NCI-H2171 treated with DMSO at 0.1 percent for 48 hours (cell line): ENCODE measurements around the gene RSRC2.
"Not testable (repeated sequence)": the region's sequence is repeated elsewhere in the genome, so short reads cannot be mapped to it uniquely, and the experiment has no call there.

Experiments
- DNase-seq: peaks from one replicate; lab custom pipeline; 2025; lab: John Stamatoyannopoulos, UW

The RSRC2 gene

GRCh38 chr12:122484385-122484784 lies 42.4 kb downstream of the RSRC2 start:
- not testable (repeated sequence) for DNase-seq

DNA sequence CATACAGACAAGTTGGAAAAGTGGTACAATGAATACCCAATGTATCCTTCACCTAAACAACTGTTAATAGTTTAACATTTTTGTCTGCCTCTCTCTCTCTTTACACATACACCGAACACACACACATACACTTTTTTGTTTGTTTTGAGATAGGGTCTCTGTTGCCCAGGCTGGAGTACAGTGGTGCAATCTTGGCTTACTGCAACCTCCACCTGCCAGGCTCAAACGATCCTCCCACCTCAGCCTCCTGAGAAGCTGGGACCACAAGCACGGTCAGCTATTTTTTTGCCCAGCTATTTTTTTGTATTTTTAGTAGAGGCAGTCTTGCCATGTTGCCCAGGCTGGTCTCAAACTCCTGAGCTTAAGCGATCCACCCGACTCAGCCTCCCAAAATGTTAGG lies 42.8 kb downstream of the RSRC2 start:
- DNase-seq = no peak

DNA sequence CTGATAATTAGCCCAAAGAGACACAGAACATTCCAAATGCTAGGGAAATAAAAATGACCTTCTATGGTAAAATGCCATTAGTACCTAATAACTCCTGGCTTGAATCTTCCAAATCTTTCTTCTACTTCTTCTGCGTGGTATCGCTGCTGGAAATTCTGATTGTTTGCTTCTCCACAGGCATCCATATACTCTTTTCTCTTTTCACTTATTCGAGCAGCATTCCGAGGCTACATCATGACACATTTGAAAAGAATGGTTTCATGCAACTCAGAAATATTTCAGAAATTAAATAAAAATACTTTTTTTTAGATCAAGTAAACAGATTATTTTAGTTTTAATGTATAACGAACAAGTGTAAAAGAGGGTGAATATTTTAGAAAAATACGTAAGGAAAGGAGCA lies 44.9 kb downstream of the RSRC2 start:
- DNase-seq = no peak

DNA sequence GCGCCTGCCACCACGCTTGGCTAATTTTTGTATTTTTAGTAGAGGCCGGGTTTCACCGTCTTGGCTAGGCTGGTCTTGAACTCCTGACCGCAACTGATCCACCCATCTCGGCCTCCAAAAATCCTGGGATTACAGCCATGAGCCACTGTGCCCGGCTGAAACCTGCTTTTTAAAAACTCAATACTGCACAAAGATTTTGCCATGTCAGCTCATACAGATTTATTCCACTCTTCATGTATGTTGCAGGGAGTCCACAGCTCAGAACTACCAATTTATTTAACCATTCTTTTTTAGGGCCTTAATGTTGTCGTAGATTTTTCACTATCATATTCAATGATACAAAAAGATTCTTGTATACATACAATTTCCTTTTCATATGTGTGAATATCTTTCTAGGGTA lies 46.0 kb downstream of the RSRC2 start:
- no peak for DNase-seq

DNA sequence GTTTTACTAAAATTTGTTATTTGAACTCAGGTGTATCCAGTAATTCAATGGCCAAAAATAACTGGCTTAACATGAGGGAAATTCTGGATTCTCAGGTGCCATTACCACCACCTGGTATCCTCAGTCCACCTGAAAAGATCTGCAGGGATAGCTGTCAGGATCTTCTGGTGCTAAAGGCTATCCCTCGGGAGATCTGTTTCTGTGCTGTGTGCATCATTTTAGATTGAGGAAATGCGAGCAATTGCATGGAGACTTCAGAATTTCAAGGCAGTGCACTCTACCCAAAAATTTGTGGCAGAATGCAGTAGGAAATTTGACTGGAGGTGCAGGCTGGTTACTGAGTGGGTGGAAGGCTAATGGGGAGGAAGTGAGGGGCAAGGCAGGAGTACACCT lies 52.4 kb downstream of the RSRC2 start:
- DNase-seq = no peak

- no peak for DNase-seq
These were observed 53.0 kb downstream of the RSRC2 start for GRCh38 chr12:122473543-122474323.

DNA sequence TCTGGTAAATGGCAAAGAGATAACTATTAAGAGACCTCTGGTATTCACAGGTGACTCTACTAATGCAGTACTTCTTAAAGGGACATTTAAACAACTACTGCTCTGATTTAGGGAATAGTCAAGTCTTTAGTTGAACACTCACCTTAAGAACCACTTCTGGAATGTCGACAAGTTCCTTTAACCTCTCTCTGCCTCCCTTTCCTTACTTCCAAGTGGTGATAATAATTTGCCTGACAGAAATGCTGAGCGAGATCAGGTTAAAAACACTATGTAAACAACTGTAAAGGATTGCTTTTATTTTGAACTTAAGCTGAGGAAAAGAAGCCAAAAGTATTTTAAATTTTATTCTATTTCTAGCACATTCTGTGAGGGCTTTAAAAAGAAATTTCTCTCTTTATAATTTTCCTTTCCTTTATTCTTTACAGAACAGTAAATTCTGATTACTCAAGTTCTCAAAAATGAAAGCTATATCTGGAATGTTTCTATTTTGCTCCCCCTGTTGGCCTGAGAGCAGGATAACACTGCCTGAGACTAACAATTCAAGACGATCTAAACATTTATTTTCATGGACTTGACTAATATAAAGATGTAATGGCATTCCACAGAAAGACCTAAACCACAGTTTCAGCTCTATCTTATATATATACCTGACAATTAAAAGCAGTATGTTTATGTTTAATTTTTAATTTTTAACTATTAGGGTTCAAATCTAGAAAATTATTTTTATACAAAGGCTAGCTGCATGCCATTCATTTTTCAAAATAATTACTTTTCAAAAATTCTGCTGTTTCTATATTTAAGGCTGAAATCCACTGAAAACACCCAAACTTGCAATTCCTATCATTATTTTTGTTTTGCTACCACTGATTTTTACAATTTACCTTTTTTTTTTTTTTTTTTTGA lies 55.2 kb downstream of the RSRC2 start:
- DNase-seq = peak; percentile 72

GRCh38 chr12:122470576-122470975 lies 56.2 kb downstream of the RSRC2 start:
- DNase-seq = not testable (repeated sequence)

DNA sequence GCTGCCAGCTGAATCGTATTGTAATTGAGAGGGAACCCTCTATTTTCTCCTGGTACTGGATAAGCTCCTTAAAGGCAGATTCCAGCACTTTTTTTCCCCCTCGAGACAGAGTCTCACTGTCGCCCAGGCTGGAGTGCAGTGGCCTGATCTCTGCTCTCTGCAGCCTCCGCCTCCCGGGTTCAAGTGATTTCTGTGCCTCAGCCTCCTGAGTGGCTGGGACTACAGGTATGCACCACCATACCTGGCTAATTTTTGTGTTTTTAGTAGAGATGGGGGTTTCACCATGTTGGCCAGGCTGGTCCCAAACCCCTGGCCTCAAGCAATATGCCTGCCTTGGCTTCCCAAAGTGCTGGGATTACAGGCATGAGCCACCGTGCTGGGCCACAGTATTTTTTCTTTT lies 56.9 kb downstream of the RSRC2 start:
- not testable (repeated sequence) for DNase-seq

GRCh38 chr12:122467983-122468382 lies 58.8 kb downstream of the RSRC2 start:
- no peak for DNase-seq

- not testable (repeated sequence) for DNase-seq
These were observed 62.3 kb downstream of the RSRC2 start for GRCh38 chr12:122464317-122465042.

DNA sequence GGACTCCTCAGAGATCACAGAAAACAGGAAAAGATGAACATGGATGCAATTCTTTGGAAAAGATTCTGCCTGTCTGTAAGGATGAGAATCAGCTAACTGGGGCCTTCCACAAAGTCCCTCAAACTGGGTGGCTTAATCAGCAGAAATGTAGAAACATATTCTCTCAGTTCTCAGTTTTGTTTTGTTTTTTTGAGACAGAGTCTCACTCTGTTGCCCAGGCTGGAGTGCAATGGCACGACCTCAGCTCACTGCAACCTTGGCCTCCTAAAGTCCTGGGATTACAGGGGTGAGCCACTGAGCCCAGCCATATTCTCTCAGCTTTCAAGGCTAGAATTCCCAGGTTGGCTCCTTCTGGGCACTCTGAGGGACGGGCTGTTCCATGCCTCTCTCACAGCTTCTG lies 66.1 kb downstream of the RSRC2 start:
- DNase-seq = no peak

DNA sequence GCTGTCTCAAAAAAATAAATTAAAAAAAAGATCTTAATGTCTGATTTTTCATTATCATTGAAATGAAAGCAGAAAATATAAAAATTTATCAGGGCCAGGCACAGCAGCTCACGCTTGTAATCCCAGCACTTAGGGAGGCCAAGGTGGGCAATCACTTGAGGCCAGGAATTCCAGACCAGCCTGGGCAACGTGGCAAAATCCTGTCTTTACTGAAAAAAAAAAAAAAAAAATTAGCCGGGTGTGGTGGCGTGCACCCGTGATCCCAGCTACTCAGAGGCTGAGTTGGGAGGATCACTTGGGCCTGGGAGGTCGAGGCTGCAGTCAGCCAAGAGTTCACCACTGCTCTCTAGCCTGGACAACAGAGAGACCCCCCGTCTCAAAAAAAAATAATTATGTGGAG lies 66.7 kb downstream of the RSRC2 start:
- no peak for DNase-seq

- no peak for DNase-seq
These were observed 67.5 kb downstream of the RSRC2 start for GRCh38 chr12:122459211-122459610.

GRCh38 chr12:122458105-122459035 lies 68.4 kb downstream of the RSRC2 start:
- DNase-seq = no peak

- no peak for DNase-seq
These were observed 69.1 kb downstream of the RSRC2 start for GRCh38 chr12:122457627-122458026.

- DNase-seq = no peak
These were observed 72.0 kb downstream of the RSRC2 start for GRCh38 chr12:122454739-122455138.

DNA sequence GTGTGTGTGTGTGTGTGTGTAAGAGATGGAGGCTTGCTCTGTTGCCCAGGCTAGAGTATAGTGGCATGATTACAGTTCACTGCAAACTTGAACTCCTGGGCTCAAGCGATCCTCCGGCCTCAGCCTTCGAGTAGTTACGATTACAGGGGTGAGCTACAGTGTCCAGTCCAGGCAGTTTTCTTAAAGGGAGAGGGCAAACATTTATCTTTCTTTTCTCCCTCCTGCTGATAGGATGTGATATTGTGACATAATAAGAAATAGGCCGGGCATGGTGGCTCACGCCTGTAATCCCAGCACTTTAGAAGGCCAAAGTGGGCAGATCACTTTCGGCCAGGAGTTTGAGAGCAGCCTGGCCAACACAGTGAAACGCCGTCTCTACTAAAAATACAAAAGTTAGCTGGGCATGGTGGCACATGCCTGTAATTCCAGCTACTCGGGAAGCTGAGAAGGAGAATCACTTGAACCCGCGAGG lies 72.5 kb downstream of the RSRC2 start:
- DNase-seq = no peak
